ENCODE measurements around the gene FLII. TPM values are rescaled to one million over a fixed set of nuclear protein-coding genes. Genes with fewer than 3 reads are reported as not detected.

The FLII gene
- total RNA-seq, 1 experiment from 2014 or later, result 169 TPM

DNA sequence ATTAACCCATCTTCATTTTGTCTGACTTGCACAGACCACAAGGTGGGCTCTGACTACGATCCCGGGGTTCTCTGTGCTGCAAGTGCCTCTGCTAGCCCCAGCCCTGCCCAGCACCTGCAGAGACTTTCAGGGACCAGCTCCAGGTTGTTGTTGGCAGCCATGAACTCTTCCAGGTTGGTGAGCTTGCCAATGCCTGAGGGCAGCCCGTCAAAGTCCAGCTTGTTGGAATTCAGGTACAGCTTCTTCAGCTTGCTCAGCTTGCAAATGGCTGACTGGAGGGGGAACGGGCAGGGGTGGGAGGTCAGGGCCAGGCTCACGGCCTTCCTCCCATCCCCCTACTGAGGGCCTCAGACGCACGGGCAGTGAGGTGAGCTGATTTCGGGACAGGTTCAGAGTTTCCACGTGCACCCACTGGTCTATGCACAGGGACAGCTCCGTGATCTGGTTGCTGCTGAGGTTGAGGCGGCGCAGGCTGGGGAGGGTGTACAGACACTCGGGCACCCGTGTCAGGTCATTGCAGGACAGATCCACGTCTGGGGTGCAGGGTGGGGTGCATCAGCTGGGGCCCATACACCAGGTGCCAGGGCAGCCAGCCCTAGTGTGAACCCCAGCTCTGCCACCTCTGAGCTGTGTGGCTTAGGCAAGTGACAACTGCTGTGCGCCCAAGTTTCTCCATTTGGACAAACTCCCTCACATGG is 5.2 kb downstream of the FLII start:
- no TSS peak for BruUV-seq (replicated peaks)
- ChIA-PET POLR2A (ENCODE audit: low non-redundant PET) (no interaction called here), CTCF (no interaction called here)
- TF ChIP-seq, protein P1, sequence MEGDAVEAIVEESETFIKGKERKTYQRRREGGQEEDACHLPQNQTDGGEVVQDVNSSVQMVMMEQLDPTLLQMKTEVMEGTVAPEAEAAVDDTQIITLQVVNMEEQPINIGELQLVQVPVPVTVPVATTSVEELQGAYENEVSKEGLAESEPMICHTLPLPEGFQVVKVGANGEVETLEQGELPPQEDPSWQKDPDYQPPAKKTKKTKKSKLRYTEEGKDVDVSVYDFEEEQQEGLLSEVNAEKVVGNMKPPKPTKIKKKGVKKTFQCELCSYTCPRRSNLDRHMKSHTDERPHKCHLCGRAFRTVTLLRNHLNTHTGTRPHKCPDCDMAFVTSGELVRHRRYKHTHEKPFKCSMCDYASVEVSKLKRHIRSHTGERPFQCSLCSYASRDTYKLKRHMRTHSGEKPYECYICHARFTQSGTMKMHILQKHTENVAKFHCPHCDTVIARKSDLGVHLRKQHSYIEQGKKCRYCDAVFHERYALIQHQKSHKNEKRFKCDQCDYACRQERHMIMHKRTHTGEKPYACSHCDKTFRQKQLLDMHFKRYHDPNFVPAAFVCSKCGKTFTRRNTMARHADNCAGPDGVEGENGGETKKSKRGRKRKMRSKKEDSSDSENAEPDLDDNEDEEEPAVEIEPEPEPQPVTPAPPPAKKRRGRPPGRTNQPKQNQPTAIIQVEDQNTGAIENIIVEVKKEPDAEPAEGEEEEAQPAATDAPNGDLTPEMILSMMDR (conservative IDR thresholded peaks at IDR 0.05; ENCODE audit: low read depth, low read length), result no peak
- no peak for TF ChIP-seq EZH2 (IDR thresholded peaks at IDR 0.05; ENCODE audit: borderline replicate concordance, low read depth, low read length, poor library complexity, severe bottlenecking)
- Histone ChIP-seq H3K4me3 (ENCODE audit: low read depth, low read length, poor library complexity, severe bottlenecking) (no peak overlapping the region), H3K27ac (ENCODE audit: low read depth, low read length, poor library complexity, severe bottlenecking) (no peak overlapping the region), H3K36me3 (ENCODE audit: insufficient read depth, low read length, poor library complexity, severe bottlenecking) (peaks cover 37% of the 10 kb centered on the region), H3K27me3 (replicated peaks; ENCODE audit: insufficient read depth, low read depth, low read length, poor library complexity) (no peaks in the 10 kb centered on the region), H3K4me1 (ENCODE audit: insufficient read depth, low read length, poor library complexity, severe bottlenecking) (no peaks in the 10 kb centered on the region), H3K9me3 (ENCODE audit: low read depth, low read length, poor library complexity, severe bottlenecking) (no peaks in the 10 kb centered on the region)
- no peak for DNase-seq (ENCODE audit: low spot score)
- intact Hi-C loops (cut with micrococcal nuclease; ENCODE audit: unreplicated experiment), result no loop called here

DNA sequence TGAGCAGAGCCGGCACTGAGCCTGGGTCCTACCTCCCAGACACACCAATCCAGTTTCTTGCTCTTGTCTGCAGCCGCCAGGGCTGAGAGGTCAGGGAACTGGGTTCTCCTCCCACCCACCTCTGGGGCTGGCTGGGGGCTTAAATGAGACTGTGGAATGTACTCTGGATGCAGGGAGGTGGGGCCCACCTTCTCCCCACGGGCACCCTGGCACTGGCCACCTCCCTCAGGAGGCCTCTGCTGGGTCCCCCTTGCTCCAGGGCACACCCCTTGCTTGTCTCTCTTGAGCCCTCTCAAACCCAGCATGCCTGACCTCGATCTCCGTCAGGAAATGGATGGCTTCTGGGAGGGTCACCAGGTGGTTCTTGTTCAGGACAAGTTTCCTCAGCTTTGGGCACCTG is 6.4 kb downstream of the FLII start:
- Histone ChIP-seq H3K27me3 (replicated peaks; ENCODE audit: insufficient read depth, low read depth, low read length, poor library complexity) (no peaks in the 10 kb centered on the region), H3K4me1 (ENCODE audit: insufficient read depth, low read length, poor library complexity, severe bottlenecking) (no peaks in the 10 kb centered on the region), H3K27ac (ENCODE audit: low read depth, low read length, poor library complexity, severe bottlenecking) (no peak overlapping the region), H3K4me3 (ENCODE audit: low read depth, low read length, poor library complexity, severe bottlenecking) (no peak overlapping the region), H3K9me3 (ENCODE audit: low read depth, low read length, poor library complexity, severe bottlenecking) (no peaks in the 10 kb centered on the region), H3K36me3 (ENCODE audit: insufficient read depth, low read length, poor library complexity, severe bottlenecking) (peaks cover 37% of the 10 kb centered on the region)
- no peak for DNase-seq (ENCODE audit: low spot score)
- TF ChIP-seq EZH2 (IDR thresholded peaks at IDR 0.05; ENCODE audit: borderline replicate concordance, low read depth, low read length, poor library complexity, severe bottlenecking), result no peak
- TF ChIP-seq, protein P1 (conservative IDR thresholded peaks at IDR 0.05; ENCODE audit: low read depth, low read length), result no peak
- CTCF ChIA-PET, result no interaction called here
- POLR2A ChIA-PET (ENCODE audit: low non-redundant PET), result no interaction called here
- intact Hi-C loops (cut with micrococcal nuclease; ENCODE audit: unreplicated experiment), result no loop called here
- no TSS peak for BruUV-seq (replicated peaks)

DNA sequence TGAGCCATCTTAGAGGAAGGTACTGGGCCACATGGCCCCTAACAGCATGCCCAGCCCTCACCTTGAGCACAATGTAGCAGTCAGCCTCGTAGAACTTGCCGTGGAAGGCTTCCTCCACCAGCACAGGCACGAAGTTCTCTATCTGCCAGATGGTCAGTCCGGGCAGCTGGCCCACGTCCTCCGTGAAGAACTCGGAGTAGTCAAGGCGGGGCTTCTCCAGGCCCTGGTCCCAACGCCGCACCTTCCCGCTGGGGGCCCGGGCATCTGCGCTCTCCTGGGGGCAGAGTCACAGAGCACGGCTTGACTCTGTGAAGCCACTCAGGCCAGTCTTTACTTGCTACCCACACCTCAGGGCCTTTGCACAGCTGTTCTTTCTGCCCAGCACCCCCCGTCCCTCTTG is 7.3 kb downstream of the FLII start:
- Histone ChIP-seq H3K27ac (ENCODE audit: low read depth, low read length, poor library complexity, severe bottlenecking) (no peak overlapping the region), H3K4me3 (ENCODE audit: low read depth, low read length, poor library complexity, severe bottlenecking) (no peak overlapping the region), H3K36me3 (ENCODE audit: insufficient read depth, low read length, poor library complexity, severe bottlenecking) (peaks cover 41% of the 10 kb centered on the region), H3K27me3 (replicated peaks; ENCODE audit: insufficient read depth, low read depth, low read length, poor library complexity) (no peaks in the 10 kb centered on the region), H3K9me3 (ENCODE audit: low read depth, low read length, poor library complexity, severe bottlenecking) (no peaks in the 10 kb centered on the region), H3K4me1 (ENCODE audit: insufficient read depth, low read length, poor library complexity, severe bottlenecking) (no peaks in the 10 kb centered on the region)
- no peak for TF ChIP-seq EZH2 (IDR thresholded peaks at IDR 0.05; ENCODE audit: borderline replicate concordance, low read depth, low read length, poor library complexity, severe bottlenecking)
- TF ChIP-seq, protein P1 (conservative IDR thresholded peaks at IDR 0.05; ENCODE audit: low read depth, low read length), result no peak
- no TSS peak for BruUV-seq (replicated peaks)
- ChIA-PET POLR2A (ENCODE audit: low non-redundant PET) (no interaction called here), CTCF (no interaction called here)
- intact Hi-C loops (cut with micrococcal nuclease; ENCODE audit: unreplicated experiment), result no loop called here
- no peak for DNase-seq (ENCODE audit: low spot score)

Measured in A673 (cell line).